ENCODE results near the gene ADAMTS20. TPM values are rescaled to one million over a fixed set of nuclear protein-coding genes. Genes with fewer than 3 reads are reported as not detected.
"Not testable (repeated sequence)": the region's sequence is repeated elsewhere in the genome, so short reads cannot be mapped to it uniquely, and the experiment has no call there.

Gene ADAMTS20
- total RNA-seq, 1 donor from 2014 or later, result not detected

GRCh38 chr12:43347026-43347425, 205.0 kb downstream of the ADAMTS20 start:
- no peak for DNase-seq (ENCODE audit: low spot score in 2 of 2)
- TF ChIP-seq CTCF (IDR thresholded peaks at IDR 0.05), result no peak
- H3K4me3 ChIP-seq, result no peak overlapping the region
- intact Hi-C loops (cut with DNase I), result no loop called here
- no peak overlapping the region for H3K27ac ChIP-seq
- no peaks in the 10 kb centered on the region for H3K36me3 ChIP-seq
- no peaks in the 10 kb centered on the region for H3K9me3 ChIP-seq
- H3K27me3 ChIP-seq, result no peaks in the 10 kb centered on the region
- H3K4me1 ChIP-seq, result no peaks in the 10 kb centered on the region

- DNase-seq (ENCODE audit: low spot score in 2 of 2), result no peak
- intact Hi-C loops (cut with DNase I), result no loop called here
These were observed 207.0 kb downstream of the ADAMTS20 start for GRCh38 chr12:43345023-43345422.

GRCh38 chr12:43341785-43342313, 210.2 kb downstream of the ADAMTS20 start:
- DNase-seq (ENCODE audit: low spot score in 2 of 2); H3K27me3 ChIP-seq; H3K4me3 ChIP-seq; H3K4me1 ChIP-seq; H3K36me3 ChIP-seq; H3K27ac ChIP-seq; intact Hi-C loops (cut with DNase I); H3K9me3 ChIP-seq: not testable (repeated sequence)

More at GRCh38 chr12:43345023-43345422, 207.0 kb downstream of the ADAMTS20 start:
- Histone ChIP-seq H3K4me3 (no peak overlapping the region), H3K9me3 (no peaks in the 10 kb centered on the region), H3K36me3 (no peaks in the 10 kb centered on the region), H3K27me3 (no peaks in the 10 kb centered on the region), H3K27ac (no peak overlapping the region), H3K4me1 (no peaks in the 10 kb centered on the region)
- no peak for TF ChIP-seq CTCF (IDR thresholded peaks at IDR 0.05)

- no peaks in the 10 kb centered on the region for H3K36me3 ChIP-seq
- H3K27me3 ChIP-seq, result no peaks in the 10 kb centered on the region
- H3K9me3 ChIP-seq, result no peaks in the 10 kb centered on the region
- DNase-seq (ENCODE audit: low spot score in 2 of 2), result no peak
- H3K4me1 ChIP-seq, result peaks cover 0 to 2% of the 10 kb centered on the region in 2 donors
- intact Hi-C loops (cut with DNase I), result loop anchor here (2.0 kb wide), 1 partner anchor 856 kb away; no protein-coding TSS in a partner anchor
- peak in 2 of 3 experiments; percentile 29 to 44 for TF ChIP-seq CTCF (IDR thresholded peaks at IDR 0.05)
- no peak overlapping the region for H3K4me3 ChIP-seq
- no peak overlapping the region for H3K27ac ChIP-seq
These were observed 213.0 kb downstream of the ADAMTS20 start for GRCh38 chr12:43338848-43339526.

- peaks cover 0 to 2% of the 10 kb centered on the region in 2 donors for H3K4me1 ChIP-seq
- no peaks in the 10 kb centered on the region for H3K9me3 ChIP-seq
- DNase-seq (ENCODE audit: low spot score in 2 of 2), result no peak
- no peak overlapping the region for H3K4me3 ChIP-seq
- no peak overlapping the region for H3K27ac ChIP-seq
- no peaks in the 10 kb centered on the region for H3K27me3 ChIP-seq
- no peaks in the 10 kb centered on the region for H3K36me3 ChIP-seq
- intact Hi-C loops (cut with DNase I), result loop anchor here (2.0 kb wide), 1 partner anchor 855 kb away; no protein-coding TSS in a partner anchor
- TF ChIP-seq CTCF (IDR thresholded peaks at IDR 0.05), result no peak
These were observed 214.2 kb downstream of the ADAMTS20 start for GRCh38 chr12:43337571-43338444.
